ENCODE results near the gene GASK1B.

The GASK1B gene

DNA sequence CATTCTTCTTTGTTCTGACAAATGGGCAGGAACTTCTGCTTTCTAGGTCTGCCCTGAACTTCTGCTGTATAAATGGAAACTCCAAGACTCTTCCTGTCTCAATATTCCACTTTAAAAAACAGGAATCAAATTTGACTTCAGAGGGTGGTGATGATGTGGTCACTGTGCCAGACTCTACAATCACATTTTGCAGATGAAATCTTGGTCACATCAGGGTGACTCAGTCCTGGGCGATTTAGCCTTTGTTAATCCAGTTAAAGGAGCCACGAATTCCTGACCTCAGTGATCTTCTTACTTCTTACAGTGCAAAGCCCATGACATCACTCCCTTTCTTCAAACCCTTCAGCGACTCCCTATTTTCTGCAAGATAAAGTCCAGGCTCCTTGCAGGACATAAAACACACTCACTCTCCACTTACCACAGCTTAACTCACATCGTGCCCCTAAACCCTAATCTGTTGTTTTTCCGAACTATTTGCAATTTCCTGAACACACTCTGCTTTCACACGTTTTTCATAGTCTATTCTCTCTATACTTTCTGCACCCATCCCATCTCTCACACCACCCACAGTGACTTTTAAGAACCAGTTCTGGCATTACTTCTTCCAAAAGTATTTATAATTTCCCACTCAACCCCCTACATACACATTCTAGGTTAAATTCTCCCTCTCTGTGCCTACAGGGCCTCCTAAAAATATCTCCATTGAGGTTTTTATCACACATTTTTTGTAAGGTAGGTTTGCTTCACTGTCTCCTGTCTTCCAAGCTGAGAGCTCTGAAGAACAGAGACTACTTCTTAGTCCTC, 11.1 kb downstream of the GASK1B start:
- no peak overlapping the region for H3K27ac ChIP-seq
- TF ChIP-seq, protein P1, sequence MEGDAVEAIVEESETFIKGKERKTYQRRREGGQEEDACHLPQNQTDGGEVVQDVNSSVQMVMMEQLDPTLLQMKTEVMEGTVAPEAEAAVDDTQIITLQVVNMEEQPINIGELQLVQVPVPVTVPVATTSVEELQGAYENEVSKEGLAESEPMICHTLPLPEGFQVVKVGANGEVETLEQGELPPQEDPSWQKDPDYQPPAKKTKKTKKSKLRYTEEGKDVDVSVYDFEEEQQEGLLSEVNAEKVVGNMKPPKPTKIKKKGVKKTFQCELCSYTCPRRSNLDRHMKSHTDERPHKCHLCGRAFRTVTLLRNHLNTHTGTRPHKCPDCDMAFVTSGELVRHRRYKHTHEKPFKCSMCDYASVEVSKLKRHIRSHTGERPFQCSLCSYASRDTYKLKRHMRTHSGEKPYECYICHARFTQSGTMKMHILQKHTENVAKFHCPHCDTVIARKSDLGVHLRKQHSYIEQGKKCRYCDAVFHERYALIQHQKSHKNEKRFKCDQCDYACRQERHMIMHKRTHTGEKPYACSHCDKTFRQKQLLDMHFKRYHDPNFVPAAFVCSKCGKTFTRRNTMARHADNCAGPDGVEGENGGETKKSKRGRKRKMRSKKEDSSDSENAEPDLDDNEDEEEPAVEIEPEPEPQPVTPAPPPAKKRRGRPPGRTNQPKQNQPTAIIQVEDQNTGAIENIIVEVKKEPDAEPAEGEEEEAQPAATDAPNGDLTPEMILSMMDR (conservative IDR thresholded peaks at IDR 0.05), result no peak

GRCh38 chr4:158159718-158160094, 13.1 kb downstream of the GASK1B start:
- TF ChIP-seq, protein P1 (conservative IDR thresholded peaks at IDR 0.05), result no peak
- 0 out of 2 replicates have a peak overlapping the region, but pooled peaks have one; percentile 9 for H3K27ac ChIP-seq

DNA sequence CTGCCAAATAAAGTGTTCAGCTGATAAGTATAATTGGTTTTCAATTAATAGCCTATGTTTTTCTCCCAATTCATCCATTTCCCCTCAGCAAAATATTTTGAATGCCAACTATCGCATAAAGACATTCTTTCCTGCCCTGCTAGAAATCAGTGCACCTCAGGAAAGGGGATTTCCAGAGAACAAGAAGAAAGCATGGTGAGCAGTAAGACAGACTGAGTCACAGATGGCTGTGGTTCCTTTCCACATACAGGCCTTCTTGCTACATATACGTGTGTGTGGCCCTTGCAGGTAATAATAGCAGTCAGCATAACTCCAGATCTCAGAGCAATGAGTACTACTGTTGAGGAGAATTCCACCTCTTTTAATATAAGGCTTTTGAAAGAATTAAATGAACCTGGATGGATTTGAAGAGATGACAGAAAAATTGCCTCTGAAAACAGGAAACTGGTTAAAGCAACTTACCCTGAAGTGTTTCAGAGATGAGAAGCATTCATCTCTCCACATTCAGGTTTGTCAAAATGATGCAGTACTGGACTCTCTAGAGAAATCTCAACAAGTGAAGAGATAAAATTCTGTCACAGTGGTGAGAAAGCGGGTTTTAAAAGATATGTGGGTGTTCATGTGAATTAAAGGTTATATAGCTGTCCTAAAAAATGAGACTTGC, 13.6 kb downstream of the GASK1B start:
- H3K27ac ChIP-seq, result 0 out of 2 replicates have a peak overlapping the region, but pooled peaks have one; percentile 9
- TF ChIP-seq, protein P1 (conservative IDR thresholded peaks at IDR 0.05), result no peak

GRCh38 chr4:158157412-158157811, 15.4 kb downstream of the GASK1B start:
- TF ChIP-seq, protein P1 (conservative IDR thresholded peaks at IDR 0.05), result no peak
- peak overlapping the region; percentile 57 for H3K27ac ChIP-seq

DNA sequence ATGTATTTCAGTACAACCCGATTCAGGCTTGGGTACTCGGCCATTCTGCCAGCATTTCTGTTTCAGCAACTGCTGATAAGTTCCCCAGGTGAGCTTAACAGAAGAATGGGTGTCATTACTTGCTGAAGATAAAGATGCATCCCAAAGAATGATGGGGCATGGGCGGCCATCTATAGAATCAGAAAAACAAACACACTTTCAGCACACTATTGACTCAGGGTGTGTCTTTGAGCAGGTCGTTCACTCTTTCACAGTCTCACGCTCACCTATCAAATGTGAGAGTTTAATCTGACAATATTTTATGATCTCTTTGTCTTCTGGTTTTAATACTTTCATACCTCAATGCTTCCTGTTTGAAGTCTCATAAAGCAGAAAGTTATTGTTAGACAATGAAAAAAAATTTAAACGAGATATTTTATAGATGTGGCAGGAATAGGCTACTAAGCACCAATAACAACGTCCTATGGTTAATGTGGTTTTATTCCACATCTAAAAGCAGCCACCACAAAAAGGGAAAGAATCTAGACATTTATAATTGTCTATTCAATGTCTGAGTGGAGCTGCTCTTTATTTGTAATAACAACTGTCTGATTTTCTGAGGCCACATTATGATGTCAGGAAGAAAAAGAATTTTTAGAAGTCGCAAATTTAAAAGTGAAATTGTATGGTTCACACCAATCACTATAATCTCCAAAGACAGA, 17.0 kb downstream of the GASK1B start:
- peak overlapping the region; percentile 57 for H3K27ac ChIP-seq
- TF ChIP-seq, protein P1 (conservative IDR thresholded peaks at IDR 0.05), result no peak

DNA sequence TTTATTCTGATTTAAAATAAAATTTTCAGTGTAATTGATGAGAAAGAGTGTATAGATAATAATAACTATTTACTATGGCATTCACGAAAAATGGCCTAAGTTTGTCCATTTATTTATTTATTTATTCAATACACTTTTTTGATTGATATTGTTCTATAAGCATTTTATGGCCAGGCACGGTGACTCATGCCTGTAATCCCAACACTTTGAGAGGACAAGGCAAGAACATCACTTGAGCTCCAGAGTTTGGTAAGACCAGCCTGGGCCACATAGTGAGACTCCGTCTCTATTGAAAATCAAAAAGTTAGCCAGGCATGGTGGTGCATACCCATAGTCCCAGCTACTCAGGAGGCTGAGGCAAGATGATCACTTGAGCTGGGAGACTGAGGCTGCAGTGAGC, 25.7 kb downstream of the GASK1B start:
- TF ChIP-seq, protein P1 (conservative IDR thresholded peaks at IDR 0.05), result no peak
- H3K27ac ChIP-seq, result no peak overlapping the region

DNA sequence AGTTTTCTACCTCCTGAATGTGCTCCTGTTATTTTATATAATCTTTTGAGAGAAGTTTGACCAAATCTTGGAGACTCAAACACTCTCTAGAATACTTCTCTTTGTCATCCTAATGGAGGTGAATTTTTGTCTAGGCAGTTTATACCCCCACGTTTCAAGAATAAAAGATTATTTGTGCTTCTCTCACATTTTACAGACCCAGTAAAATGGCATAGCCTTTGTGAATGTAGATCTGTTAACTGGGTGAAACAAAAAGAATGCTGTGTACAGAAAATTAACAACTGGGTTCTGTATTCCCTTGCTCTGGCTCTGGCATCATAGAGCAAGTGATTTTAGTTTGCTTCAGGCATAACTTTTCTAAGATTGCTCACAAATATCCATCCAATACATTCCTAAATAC, 26.1 kb downstream of the GASK1B start:
- H3K27ac ChIP-seq, result no peak overlapping the region
- TF ChIP-seq, protein P1 (conservative IDR thresholded peaks at IDR 0.05), result no peak

Measured in VCaP (cell line).